Upper lobe of left lung (tissue), 6 donors: ENCODE measurements around the gene ZNF688. TPM values are rescaled to one million over a fixed set of nuclear protein-coding genes. Genes with fewer than 3 reads are reported as not detected.

Source experiments
- ATAC-seq, 2 donors: fragments of 200-7000 bp; cut with Tn5 transposase; one replicate each; pipeline ENCODE4 v1.9.1; 2022; ENCODE audit warnings: mild to moderate bottlenecking in 2 of 2, moderate library complexity in 2 of 2; ENCODE audit not compliant: low FRiP score in 2 of 2
- DNase-seq, 2 donors: peaks; one replicate each; pipeline ENCODE4 v3.0.0-alpha.2; 2019 to 2020
- H3K27ac ChIP-seq, 4 donors: fragments of 200-600 bp; sonication (generic); one replicate each; pipeline ENCODE4 v1.5.1; 2016 to 2019
- H3K27me3 ChIP-seq, 4 donors: fragments of 200-600 bp; sonication (generic); one replicate each; pipeline ENCODE4 v1.5.1; 2017 to 2019
- H3K36me3 ChIP-seq, 4 donors: fragments of 200-600 bp; sonication (generic); one replicate each; pipeline ENCODE4 v1.5.1; 2016 to 2019
- H3K4me1 ChIP-seq, 4 donors: fragments of 200-600 bp; sonication (generic); one replicate each; pipeline ENCODE4 v1.5.1; 2018 to 2019
- H3K4me3 ChIP-seq, 4 donors: fragments of 200-600 bp; sonication (generic); one replicate each; pipeline ENCODE4 v1.5.1; 2017 to 2019; ENCODE audit warnings: mild to moderate bottlenecking in 2 of 4, moderate library complexity in 1 of 4
- H3K9me3 ChIP-seq, 4 donors: fragments of 200-600 bp; sonication (generic); one replicate each; pipeline ENCODE4 v1.5.1; 2018 to 2019
- CTCF ChIP-seq, 6 experiments: fragments of 450-650 bp in 4 of 6; fragments of 200-600 bp in 2 of 6; sonication (generic) in 2 of 6; IDR thresholded peaks; one replicate each; pipeline ENCODE4 v1.5.1; 2016 to 2019; ENCODE audit warnings: antibody characterized with exemption in 6 of 6
- EP300 ChIP-seq, 4 donors: sonication (generic); formaldehyde crosslinking; IDR thresholded peaks; one replicate each; pipeline ENCODE4 v1.5.1; 2017; ENCODE audit warnings: antibody characterized with exemption in 4 of 4, control low read depth in 2 of 4
- POLR2A ChIP-seq, 4 donors: fragments of 450-650 bp; IDR thresholded peaks; one replicate each; pipeline ENCODE4 v1.5.1; 2016 to 2017; ENCODE audit warnings: antibody characterized with exemption in 4 of 4, mild to moderate bottlenecking in 2 of 4
- POLR2AphosphoS5 ChIP-seq, 2 donors: sonication (generic); formaldehyde crosslinking; IDR thresholded peaks; one replicate each; pipeline ENCODE4 v1.5.1; 2017; ENCODE audit warnings: antibody characterized with exemption in 2 of 2
- WGBS, 2 donors: methylation state at CpG; one replicate each; pipeline ENCODE4 v1.1.5; 2017 to 2018; 5-methylcytosine and 5-hydroxymethylcytosine counted together
- total RNA-seq, 6 donors: library from RNA; depleted of rRNA in 4 of 6; stranded (reverse); fragments of >200 nt in 4 of 6; gene quantifications; one replicate each; pipeline versions ENCODE4 v1.1.0 to v1.2.1, GENCODE V29; 2016 to 2021
- donor health status: DM: no; HTN: no; CAD: no; lungs with moderate emphysema.
- donor health status: DM: no; HTN: yes; CAD: no; lungs with severe emphysema.

The ZNF688 gene
- total RNA-seq: 10 to 100 TPM; 15.0 to 34.6 (median 18.8) TPM

GRCh38 chr16:30571445-30572322 is at the start of gene ZNF688:
Gene ZNF688 (minus strand): TSS chr16:30571714. CDS start chr16:30571629, 85 bp downstream.
- H3K27ac ChIP-seq: peak within 1 kb of the TSS; percentile 95 to 99 (median 98)
- H3K4me3 ChIP-seq: peak within 1 kb of the TSS; percentile 70 to 85 (median 76)
- peaks cover 0 to 4% (median 0%) of the 10 kb centered on the region in 4 donors for H3K36me3 ChIP-seq
- WGBS, 2 donors: 0% methylated on average over 9 to 37 of the region's 67 CpGs
- H3K4me1 ChIP-seq: peaks cover 18 to 35% (median 21%) of the 10 kb centered on the region in 4 donors
- ATAC-seq (peak; percentile 95 to 96), DNase-seq (peak; percentile 95 to 96)
- no peak for TF ChIP-seq EP300 (IDR thresholded peaks at IDR 0.05)
- peak in 2 of 6 experiments; percentile 11 to 26 for TF ChIP-seq CTCF (IDR thresholded peaks at IDR 0.05)
- TF ChIP-seq POLR2AphosphoS5 (IDR thresholded peaks at IDR 0.05): peak; percentile 67
- peak in 3 of 4 donors; percentile 23 to 78 (median 58) for TF ChIP-seq POLR2A (IDR thresholded peaks at IDR 0.05)
- H3K9me3 ChIP-seq: no peaks in the 10 kb centered on the region
- no peaks in the 10 kb centered on the region for H3K27me3 ChIP-seq

DNA sequence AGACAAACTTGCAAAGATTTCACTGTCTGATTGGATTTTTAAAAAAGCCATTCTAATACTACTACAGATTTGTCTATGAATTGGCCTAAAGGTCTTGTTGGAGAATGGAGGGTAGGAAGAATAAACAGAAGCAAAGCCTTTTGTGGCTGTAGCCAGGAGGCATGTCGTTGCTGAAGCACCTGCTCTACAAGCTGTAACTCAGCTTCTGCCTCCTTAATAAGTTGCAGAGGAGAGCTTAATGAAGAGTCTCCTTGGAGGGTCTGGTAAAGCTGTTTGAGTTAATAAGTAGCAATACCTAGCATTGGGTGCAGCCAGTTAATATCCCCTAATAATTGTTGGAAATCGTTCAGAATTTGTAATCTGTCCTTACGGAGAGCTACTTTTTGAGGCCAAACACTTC is 48.7 kb upstream of the ZNF688 start:
- no peak for TF ChIP-seq EP300 (IDR thresholded peaks at IDR 0.05)
- no peak for TF ChIP-seq POLR2AphosphoS5 (IDR thresholded peaks at IDR 0.05)
- TF ChIP-seq CTCF (IDR thresholded peaks at IDR 0.05): no peak
- no peak for TF ChIP-seq POLR2A (IDR thresholded peaks at IDR 0.05)

GRCh38 chr16:30619638-30620037 is 48.1 kb upstream of the ZNF688 start:
- Histone ChIP-seq H3K27me3 (no peaks in the 10 kb centered on the region), H3K36me3 (no peaks in the 10 kb centered on the region), H3K9me3 (no peaks in the 10 kb centered on the region), H3K4me1 (peaks cover 0 to 7% (median 0%) of the 10 kb centered on the region in 4 donors), H3K27ac (no peak overlapping the region), H3K4me3 (no peak overlapping the region)
- DNase-seq (no peak), ATAC-seq (no peak)
- TF ChIP-seq EP300 (IDR thresholded peaks at IDR 0.05): no peak
- TF ChIP-seq POLR2AphosphoS5 (IDR thresholded peaks at IDR 0.05): no peak
- no peak for TF ChIP-seq CTCF (IDR thresholded peaks at IDR 0.05)
- TF ChIP-seq POLR2A (IDR thresholded peaks at IDR 0.05): no peak
- WGBS, 2 donors: 85 to 87% methylated on average over 5 of the region's 5 CpGs

More for the DNA sequence above, 48.7 kb upstream of the ZNF688 start:
- H3K9me3 ChIP-seq: no peaks in the 10 kb centered on the region
- no peak overlapping the region for H3K4me3 ChIP-seq
- H3K4me1 ChIP-seq: peaks cover 0 to 7% (median 0%) of the 10 kb centered on the region in 4 donors
- DNase-seq (no peak), ATAC-seq (no peak)
- 49 to 63% methylated on average over 3 of the region's 3 CpGs for WGBS, 2 donors
- H3K36me3 ChIP-seq: no peaks in the 10 kb centered on the region
- no peaks in the 10 kb centered on the region for H3K27me3 ChIP-seq
- no peak overlapping the region for H3K27ac ChIP-seq

- TF ChIP-seq POLR2A (IDR thresholded peaks at IDR 0.05) (no peak), POLR2AphosphoS5 (IDR thresholded peaks at IDR 0.05) (no peak), EP300 (IDR thresholded peaks at IDR 0.05) (no peak), CTCF (IDR thresholded peaks at IDR 0.05) (no peak)
- no peak overlapping the region for H3K27ac ChIP-seq
- DNase-seq: no peak
- H3K27me3 ChIP-seq: no peaks in the 10 kb centered on the region
- H3K4me1 ChIP-seq: peaks cover 0 to 7% (median 0%) of the 10 kb centered on the region in 4 donors
- H3K9me3 ChIP-seq: no peaks in the 10 kb centered on the region
- 53 to 71% methylated on average over 4 of the region's 4 CpGs for WGBS, 2 donors
- no peak for ATAC-seq
- H3K36me3 ChIP-seq: no peaks in the 10 kb centered on the region
- H3K4me3 ChIP-seq: no peak overlapping the region
Measured at GRCh38 chr16:30619202-30619601, 47.7 kb upstream of the ZNF688 start.
